Measurements from ENCODE around the gene APBA2. TPM values are rescaled to one million over a fixed set of nuclear protein-coding genes. Genes with fewer than 3 reads are reported as not detected.

The APBA2 gene
- total and polyA plus RNA-seq, 2 of the 13 experiments (the other 11 are each of a cell fraction or from before 2014, with no cell fraction given), result 0.62 to 2.3 TPM

GRCh38 chr15:28897861-28898585, 12.2 kb downstream of the APBA2 start (continued):
- TF ChIP-seq IRF9 (CRISPR knock-in tag; IDR thresholded peaks at IDR 0.05; ENCODE audit: borderline replicate concordance) (no peak), SIX1 (CRISPR knock-in tag; IDR thresholded peaks at IDR 0.05; ENCODE audit: borderline replicate concordance) (no peak)

- no peak overlapping the region for H3K4me3 ChIP-seq (replicated peaks in 1 of 3; ENCODE audit: insufficient read depth in 1 of 3, low read depth in 2 of 3, low read length in 3 of 3)
- H2AFZ ChIP-seq (ENCODE audit: low read length), result no peak overlapping the region
- no peaks in the 10 kb centered on the region for H3K4me1 ChIP-seq (ENCODE audit: insufficient read depth, low read length)
- ChIA-PET CTCF (ENCODE audit: low intra/inter-chr PET ratio, low total read pairs) (no interaction called here), POLR2A (no interaction called here)
- FAIRE-seq (no peak), ATAC-seq (no peak), DNase-seq (ENCODE audit: low spot score) (no peak)
- no peaks in the 10 kb centered on the region for H4K20me1 ChIP-seq (ENCODE audit: insufficient read depth, low read length)
- TF ChIP-seq ATM (IDR thresholded peaks at IDR 0.05; ENCODE audit: borderline replicate concordance), result no peak
- TF ChIP-seq TBL1XR1 (IDR thresholded peaks at IDR 0.05; ENCODE audit: borderline replicate concordance, low read length, partially characterized antibody), result no peak
- TF ChIP-seq PPARG (CRISPR knock-in tag; conservative IDR thresholded peaks at IDR 0.05), result no peak
- no peak for TF ChIP-seq ZNF75D (CRISPR knock-in tag; IDR thresholded peaks at IDR 0.05; ENCODE audit: borderline replicate concordance)
- no peak for TF ChIP-seq GLI4 (CRISPR knock-in tag; IDR thresholded peaks at IDR 0.05; ENCODE audit: borderline replicate concordance)
- TF ChIP-seq BORCS8-MEF2B (CRISPR knock-in tag; IDR thresholded peaks at IDR 0.05), result no peak
- TF ChIP-seq SRSF4 (IDR thresholded peaks at IDR 0.05; ENCODE audit: low read depth, low read length, poor library complexity, severe bottlenecking), result no peak
- TF ChIP-seq KLF15 (CRISPR knock-in tag; IDR thresholded peaks at IDR 0.05; ENCODE audit: borderline replicate concordance), result no peak
- TF ChIP-seq RELA (CRISPR knock-in tag; IDR thresholded peaks at IDR 0.05), result no peak
- H3K36me3 ChIP-seq (replicated peaks in 1 of 2; ENCODE audit: control insufficient read depth in 1 of 2, insufficient read depth in 2 of 2, low read length in 2 of 2), result no peaks in the 10 kb centered on the region
- intact Hi-C loops (cut with micrococcal nuclease; ENCODE audit: unreplicated experiment), result no loop called here
- no peak overlapping the region for H3K27ac ChIP-seq (ENCODE audit: extremely low read length, insufficient read depth, low read length)
- in situ Hi-C loops (cut with HindIII; ENCODE audit: extremely low pct_ligation_motif_present, low pct_unique_long_range_greater_than_20kb), result no loop called here
- H3K9me3 ChIP-seq (ENCODE audit: low read length), result no peaks in the 10 kb centered on the region
- H3K4me2 ChIP-seq (ENCODE audit: low read depth, low read length), result no peak overlapping the region
- H3K79me2 ChIP-seq (ENCODE audit: insufficient read depth, low read length), result no peaks in the 10 kb centered on the region
- BruUV-seq (replicated peaks), result no TSS peak
- H3K9ac ChIP-seq (ENCODE audit: insufficient read depth, low read depth, low read length), result no peak overlapping the region
- 73% methylated on average over 15 of the region's 24 CpGs for WGBS (ENCODE audit: low lambda C conversion rate)
- H3K27me3 ChIP-seq (ENCODE audit: control insufficient read depth in 1 of 2, insufficient read depth in 2 of 2, low read length in 2 of 2), result 0 out of 5 replicates have a peak, but pooled peaks cover 0 to 3% of the 10 kb centered on the region in 2 experiments
Observed at GRCh38 chr15:28899061-28899738, 13.4 kb downstream of the APBA2 start.

Measured in HepG2 (cell line).